Measurements from ENCODE around the gene RHBDD2.
A peak's percentile ranks its signal among the peaks of the same experiment; 100 is the strongest.

The RHBDD2 gene

GRCh38 chr7:75920431-75921161 lies 41.8 kb downstream of the RHBDD2 start:
- DNase-seq (ENCODE audit: low spot score) = no peak

- no peak for DNase-seq (ENCODE audit: low spot score)
Observed at GRCh38 chr7:75921479-75921878, 42.6 kb downstream of the RHBDD2 start.

- DNase-seq (ENCODE audit: low spot score) = no peak
Observed at GRCh38 chr7:75922966-75923603, 44.3 kb downstream of the RHBDD2 start.

- DNase-seq (ENCODE audit: low spot score) = no peak
Observed at GRCh38 chr7:75924256-75924655, 45.4 kb downstream of the RHBDD2 start.

GRCh38 chr7:75924889-75925288 lies 46.1 kb downstream of the RHBDD2 start:
- no peak for DNase-seq (ENCODE audit: low spot score)

GRCh38 chr7:75925717-75926435 lies 47.0 kb downstream of the RHBDD2 start:
- no peak for DNase-seq (ENCODE audit: low spot score)

GRCh38 chr7:75928568-75928914 lies 49.7 kb downstream of the RHBDD2 start:
- DNase-seq (ENCODE audit: low spot score) = no peak

GRCh38 chr7:75931680-75932079 lies 52.8 kb downstream of the RHBDD2 start:
- no peak for DNase-seq (ENCODE audit: low spot score)

GRCh38 chr7:75937958-75938786 lies 59.3 kb downstream of the RHBDD2 start:
- peak; percentile 75 for DNase-seq (ENCODE audit: low spot score)

Data from RKO (cell line).